Activated CD4-positive, alpha-beta T cell treated with anti-CD3 and anti-CD28 coated beads, Interleukin-2, amount 50 U/mL, for 16 hours (primary cell): Measurements from ENCODE around the gene STARD10.
"Not testable (repeated sequence)": the region's sequence is repeated elsewhere in the genome, so short reads cannot be mapped to it uniquely, and the experiment has no call there.

Experiments
- DNase-seq: peaks from one replicate; pipeline ENCODE4 v3.0.0-alpha.2; 2020

STARD10 gene

DNA sequence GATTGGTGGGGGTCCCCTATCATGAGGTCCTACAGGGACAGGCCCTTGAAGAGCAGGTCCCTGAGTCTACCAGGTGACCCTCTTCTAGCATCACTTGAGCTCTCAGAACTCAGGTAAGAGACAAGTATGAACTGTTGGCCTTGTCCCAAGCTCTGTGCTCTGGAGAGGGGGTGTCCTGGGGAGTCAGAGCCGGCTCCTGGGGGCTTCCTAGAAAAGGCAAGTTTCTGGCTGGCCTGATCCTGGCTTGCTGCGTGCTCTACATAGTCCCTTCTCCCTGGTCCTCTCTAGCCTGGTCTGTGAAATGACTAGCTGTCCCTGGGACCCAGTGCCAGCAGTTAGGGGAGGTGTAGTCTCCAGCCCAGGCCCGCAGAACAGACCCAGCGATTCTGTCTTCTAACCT lies 31.8 kb upstream of the STARD10 start:
- DNase-seq = no peak

DNA sequence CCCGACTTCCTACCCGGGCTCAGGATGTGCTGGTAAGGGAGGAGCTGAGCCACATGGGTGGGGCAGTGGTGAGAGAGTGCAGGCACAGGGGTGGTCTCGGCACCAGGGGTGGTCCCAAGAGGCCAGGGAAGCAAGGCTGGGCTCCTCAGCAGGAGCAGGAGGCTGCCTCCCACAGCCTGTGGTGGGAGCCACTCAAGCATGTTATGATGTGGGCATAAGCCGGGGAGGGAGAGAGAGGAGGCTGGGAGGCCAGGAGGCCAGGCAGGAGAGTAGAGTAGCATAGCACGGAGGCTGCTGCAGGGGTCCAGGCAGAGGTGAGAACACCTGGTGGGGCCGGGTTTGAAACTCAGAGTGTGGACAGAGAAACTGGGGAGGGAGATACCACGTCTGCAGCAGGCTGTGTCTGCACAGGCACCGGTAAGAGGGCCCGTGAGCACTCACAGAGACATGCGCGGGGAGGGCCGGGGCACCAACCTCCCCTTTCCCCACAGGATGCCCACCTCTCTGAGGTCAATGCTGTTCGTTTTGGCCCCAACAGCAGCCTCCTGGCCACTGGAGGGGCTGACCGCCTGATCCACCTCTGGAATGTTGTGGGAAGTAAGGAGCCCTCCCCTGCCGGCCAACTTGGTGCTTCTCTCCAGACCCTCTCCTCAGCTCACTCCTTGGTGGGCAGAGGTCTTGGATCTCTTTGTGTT lies 31.1 kb upstream of the STARD10 start:
- no peak for DNase-seq

- no peak for DNase-seq
These were observed 30.2 kb upstream of the STARD10 start for GRCh38 chr11:72824020-72824419.

DNA sequence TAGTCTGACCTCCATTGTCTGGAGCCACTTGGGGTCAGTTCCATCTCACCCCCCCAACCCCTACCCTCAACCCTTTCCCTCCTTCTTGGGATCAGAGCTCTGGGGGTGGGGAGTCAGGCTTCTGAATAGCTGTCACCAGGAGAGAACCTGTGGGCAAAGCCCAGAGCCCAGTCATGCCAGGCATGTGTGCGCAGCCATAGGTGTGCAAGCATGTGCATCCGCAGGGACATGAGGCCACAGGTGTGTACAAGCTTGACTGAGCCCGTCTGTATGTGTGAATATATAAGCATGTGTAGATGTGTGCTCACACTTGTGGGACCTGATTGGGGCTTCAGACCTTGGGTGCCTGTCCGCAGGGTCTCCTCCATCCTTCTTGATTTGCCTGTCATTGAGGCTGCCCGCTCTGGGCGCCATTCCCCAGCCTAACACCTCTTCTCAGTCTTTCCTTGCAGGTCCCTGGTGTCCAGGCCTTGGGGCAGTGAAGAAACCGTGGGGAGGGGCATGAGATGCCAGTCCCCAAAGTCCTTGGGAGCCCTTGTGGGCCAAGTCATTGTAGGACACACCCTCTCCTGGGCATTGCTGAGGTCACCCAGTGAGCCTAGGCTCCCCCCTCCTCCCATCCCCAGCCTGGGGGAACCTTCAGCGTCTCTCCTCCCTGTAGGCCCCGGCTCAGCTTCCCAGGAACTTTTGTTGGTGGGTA lies 29.4 kb upstream of the STARD10 start:
- no peak for DNase-seq

GRCh38 chr11:72821920-72822799 lies 28.3 kb upstream of the STARD10 start:
- peak; percentile 89 for DNase-seq

- no peak for DNase-seq
These were observed 27.5 kb upstream of the STARD10 start for GRCh38 chr11:72821221-72821919.

GRCh38 chr11:72820439-72821139 lies 26.7 kb upstream of the STARD10 start:
- no peak for DNase-seq

GRCh38 chr11:72818971-72819370 lies 25.1 kb upstream of the STARD10 start:
- DNase-seq = no peak

- DNase-seq = no peak
These were observed 24.1 kb upstream of the STARD10 start for GRCh38 chr11:72817966-72818365.

DNA sequence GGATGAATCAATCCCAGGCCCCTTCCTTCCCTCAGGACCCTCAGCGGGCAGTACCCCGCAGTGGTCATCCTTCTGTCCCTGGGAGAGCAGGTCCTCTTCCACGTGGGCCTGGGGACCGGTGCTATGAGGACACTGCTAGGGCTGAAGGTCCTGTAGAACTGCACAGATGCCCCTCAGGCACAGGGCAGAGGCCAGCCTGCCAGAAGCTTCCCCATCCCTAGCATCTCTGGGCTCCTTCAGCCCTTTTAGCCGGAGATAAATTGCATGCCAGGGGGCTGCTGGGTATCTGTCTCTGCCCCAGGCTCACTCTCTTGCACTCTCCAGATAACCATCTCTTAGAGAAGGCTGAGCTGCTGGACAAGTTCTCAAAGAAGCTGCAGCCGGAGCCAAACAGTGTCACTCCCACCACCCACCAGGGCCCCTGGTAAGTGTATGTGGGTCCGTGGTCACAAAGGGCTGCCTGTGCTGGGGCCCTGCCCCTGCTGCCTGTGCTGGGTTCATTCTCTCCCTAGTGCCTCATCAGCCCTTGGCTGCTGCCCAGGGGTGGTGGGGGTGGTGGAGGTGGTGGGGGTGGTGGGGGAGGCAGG lies 22.6 kb upstream of the STARD10 start:
- no peak for DNase-seq

DNA sequence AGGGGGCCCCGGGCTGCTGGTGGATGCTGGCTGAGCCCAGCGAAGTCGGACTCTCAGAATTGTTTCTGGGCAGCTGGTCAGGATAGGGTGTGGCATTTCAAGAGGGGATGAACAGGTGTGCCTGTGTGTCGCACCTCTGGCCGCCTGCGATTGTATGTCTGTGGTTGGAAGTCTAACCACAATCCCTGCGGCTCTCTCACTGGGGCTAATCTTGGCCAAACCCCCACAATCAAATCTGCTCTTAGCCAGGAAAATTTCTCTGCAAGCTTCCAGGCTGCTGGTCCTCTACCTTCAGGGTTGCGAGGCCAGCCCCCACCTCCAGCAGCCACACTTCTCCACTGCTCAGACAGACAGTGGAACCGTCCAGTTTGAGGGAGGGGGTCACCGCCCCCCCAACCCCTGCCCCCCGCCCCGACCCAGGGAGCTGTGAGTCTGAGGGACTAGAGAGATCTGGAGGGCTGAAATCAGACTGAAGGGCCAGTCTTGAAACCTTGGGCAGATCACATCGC lies 21.3 kb upstream of the STARD10 start:
- DNase-seq = no peak

DNA sequence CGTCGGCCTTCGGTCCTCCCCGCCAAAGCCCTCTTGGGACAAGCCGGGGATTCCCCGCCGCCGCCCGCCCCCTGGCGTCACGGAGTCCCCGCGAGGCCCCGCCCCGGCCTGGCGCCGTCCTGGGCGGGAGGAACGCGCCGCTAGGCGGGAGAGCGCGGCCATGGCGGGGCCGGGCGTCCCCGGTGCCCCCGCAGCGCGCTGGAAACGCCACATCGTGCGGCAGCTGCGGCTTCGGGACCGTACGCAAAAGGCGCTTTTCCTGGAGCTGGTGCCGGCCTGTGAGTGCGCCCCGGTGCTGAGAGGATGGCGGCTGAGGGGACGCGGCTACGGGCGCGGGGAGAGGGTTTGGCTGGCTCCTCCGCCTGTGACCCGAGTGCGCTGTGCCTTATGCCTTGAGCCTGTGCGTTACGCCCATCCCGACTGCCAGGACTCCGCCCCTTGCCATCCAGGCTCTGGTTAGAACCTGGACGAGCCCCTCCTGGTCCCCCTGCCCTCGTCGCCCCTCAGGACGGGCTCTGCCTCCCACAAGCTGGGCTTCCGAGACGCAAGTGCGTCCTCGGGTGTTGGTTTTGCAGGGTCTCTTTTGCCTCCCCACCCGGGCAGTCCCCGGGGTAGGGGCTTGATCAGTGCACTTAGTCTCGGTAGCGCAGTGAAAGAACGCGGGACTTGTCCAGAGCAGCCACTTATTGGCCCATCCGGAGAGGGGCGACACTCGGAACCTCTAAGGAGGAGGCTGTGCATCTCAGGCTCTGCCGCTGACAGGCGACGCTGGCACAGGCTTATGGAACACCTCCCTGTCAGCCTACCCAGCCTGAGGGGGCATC lies 20.7 kb upstream of the STARD10 start, which contains the start of gene ATG16L2:
ATG16L2 (plus strand) TSS at position 126 of the 824 bp plus-strand sequence; CDS start at position 161, 35 bp downstream.
- DNase-seq = peak; percentile 88

DNA sequence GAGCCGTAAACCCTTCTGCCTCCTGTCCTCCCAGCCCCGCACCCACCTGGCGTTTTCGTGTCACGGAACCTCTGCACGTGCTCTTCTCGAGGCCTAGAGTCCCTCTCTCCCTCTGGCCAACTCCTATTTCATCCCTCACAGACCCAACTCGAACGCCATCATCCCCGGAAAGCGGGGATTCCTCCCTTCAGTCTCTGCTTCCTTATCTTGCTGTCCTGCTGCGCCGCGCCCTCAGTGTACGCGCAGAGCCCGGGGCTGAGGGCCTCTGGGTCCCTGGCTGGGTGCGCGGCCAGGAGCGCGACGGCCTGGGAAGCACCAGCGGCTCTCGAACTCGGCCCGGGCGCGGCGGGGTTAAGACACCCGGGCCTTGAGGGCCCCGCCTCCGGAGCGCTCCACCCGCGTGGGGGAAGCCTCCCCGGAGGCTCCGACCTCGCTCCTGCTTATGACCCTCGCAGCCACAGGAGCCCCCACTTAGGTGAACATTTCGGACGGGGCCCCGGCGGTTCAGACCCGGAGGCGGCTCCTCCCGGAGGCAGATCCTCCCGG lies 20.0 kb upstream of the STARD10 start:
- DNase-seq = peak; percentile 86

- peak; percentile 85 for DNase-seq
These were observed 19.3 kb upstream of the STARD10 start for GRCh38 chr11:72812967-72813739.

GRCh38 chr11:72812604-72812966 lies 18.7 kb upstream of the STARD10 start:
- DNase-seq = no peak

- DNase-seq = not testable (repeated sequence)
These were observed 17.8 kb upstream of the STARD10 start for GRCh38 chr11:72811686-72812085.

- DNase-seq = no peak
These were observed 14.5 kb upstream of the STARD10 start for GRCh38 chr11:72808331-72808798.

GRCh38 chr11:72807792-72808191 lies 13.9 kb upstream of the STARD10 start:
- DNase-seq = no peak

DNA sequence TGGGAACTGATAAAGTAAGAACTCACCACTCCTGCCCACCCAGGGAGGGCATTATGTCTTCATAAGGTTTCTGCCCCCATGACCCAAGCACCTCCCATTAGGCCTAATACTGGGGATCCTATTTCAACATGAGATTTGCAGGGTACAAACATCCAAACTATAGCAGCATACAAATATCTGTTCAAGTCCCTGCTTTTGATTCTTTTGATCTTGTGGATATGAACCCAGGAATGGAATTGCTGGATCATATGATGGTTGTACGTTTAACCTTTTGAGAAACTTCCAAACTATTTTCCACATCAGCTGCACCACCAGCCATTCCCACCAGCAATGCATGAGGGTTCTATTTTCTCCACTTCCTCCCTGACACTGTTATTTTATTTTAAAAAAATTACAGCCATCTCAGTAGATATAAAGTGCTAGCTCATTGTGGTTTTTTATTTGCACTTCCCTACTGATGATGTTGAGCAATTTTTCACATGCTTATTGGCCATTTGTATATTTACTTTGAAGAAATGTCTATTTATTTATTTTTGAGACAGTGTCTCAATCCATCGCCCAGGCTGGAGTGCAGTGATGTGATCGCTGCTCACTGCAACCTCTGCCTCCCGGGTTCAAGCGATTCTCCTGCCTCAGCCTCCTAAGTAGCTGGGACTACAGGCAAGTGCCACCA lies 13.3 kb upstream of the STARD10 start:
- DNase-seq = no peak
